Upper lobe of left lung (tissue), 4 donors: ENCODE data around the gene GRAMD1A.

Experiments used
- POLR2A ChIP-seq, 4 donors: fragments of 450-650 bp; IDR thresholded peaks; one replicate each; pipeline ENCODE4 v1.5.1; 2016 to 2017; ENCODE audit warnings: antibody characterized with exemption in 4 of 4, mild to moderate bottlenecking in 2 of 4
- POLR2AphosphoS5 ChIP-seq, 2 donors: sonication (generic); formaldehyde crosslinking; IDR thresholded peaks; one replicate each; pipeline ENCODE4 v1.5.1; 2017; ENCODE audit warnings: antibody characterized with exemption in 2 of 2
- TF ChIP-seq, protein P1 (sequence below), 6 experiments: fragments of 450-650 bp in 4 of 6; fragments of 200-600 bp in 2 of 6; sonication (generic) in 2 of 6; IDR thresholded peaks; one replicate each; pipeline ENCODE4 v1.5.1; 2016 to 2019; ENCODE audit warnings: antibody characterized with exemption in 6 of 6

DNA sequence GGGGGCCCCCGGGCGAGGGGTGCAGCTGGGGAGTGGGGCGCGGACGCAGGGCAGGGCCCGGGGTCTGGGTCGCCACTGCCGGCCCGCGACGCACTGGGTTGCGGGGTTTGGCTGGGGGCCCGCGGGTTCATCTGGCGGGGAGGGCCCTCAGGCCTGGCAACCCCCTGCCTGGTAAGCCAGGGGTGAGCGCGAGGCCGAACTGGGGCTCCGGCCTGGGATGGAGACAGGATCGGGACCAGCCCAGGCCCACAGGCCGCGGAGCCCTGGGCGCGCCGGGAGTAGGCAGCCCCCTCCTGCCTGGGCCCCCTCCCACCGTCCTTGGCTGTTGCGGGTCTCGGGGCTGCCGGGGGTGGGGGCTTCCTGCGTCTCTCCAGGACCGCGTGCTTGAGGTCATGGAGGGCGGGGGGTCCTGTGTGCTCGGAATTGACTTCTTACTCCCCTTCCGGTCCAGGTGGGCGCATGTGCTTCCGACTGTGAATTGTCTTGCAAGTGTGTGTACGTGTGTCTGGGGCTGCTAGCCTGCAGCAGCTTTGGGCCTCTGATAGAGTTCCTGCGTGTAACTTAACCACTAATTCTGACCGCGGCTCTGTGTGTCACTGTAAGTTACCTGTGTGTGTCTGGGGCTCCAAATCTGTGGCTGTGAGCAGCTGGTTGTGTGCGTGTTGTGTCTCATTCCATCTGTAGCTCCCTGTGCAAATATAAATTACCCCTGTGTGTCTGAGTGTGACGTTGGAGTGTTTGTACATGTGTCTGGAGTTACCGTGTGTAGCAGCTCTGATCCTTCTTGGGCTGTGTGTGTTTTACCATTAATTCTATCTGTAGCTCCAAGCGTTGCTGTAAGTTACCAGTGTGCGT lies 751 bp downstream of the GRAMD1A start:
- TF ChIP-seq, protein P1, sequence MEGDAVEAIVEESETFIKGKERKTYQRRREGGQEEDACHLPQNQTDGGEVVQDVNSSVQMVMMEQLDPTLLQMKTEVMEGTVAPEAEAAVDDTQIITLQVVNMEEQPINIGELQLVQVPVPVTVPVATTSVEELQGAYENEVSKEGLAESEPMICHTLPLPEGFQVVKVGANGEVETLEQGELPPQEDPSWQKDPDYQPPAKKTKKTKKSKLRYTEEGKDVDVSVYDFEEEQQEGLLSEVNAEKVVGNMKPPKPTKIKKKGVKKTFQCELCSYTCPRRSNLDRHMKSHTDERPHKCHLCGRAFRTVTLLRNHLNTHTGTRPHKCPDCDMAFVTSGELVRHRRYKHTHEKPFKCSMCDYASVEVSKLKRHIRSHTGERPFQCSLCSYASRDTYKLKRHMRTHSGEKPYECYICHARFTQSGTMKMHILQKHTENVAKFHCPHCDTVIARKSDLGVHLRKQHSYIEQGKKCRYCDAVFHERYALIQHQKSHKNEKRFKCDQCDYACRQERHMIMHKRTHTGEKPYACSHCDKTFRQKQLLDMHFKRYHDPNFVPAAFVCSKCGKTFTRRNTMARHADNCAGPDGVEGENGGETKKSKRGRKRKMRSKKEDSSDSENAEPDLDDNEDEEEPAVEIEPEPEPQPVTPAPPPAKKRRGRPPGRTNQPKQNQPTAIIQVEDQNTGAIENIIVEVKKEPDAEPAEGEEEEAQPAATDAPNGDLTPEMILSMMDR (IDR thresholded peaks at IDR 0.05) = no peak
- TF ChIP-seq POLR2A (IDR thresholded peaks at IDR 0.05) = peak in 2 of 4 donors; percentile 19 to 35
- peak; percentile 25 to 75 for TF ChIP-seq POLR2AphosphoS5 (IDR thresholded peaks at IDR 0.05)
